Transverse colon (tissue), 3 donors: ENCODE results near the gene JMJD4.

Experiments used
- CTCF ChIP-seq, 5 experiments: fragments of 200-600 bp in 3 of 5; fragments of 450-650 bp in 2 of 5; sonication (generic) in 3 of 5; IDR thresholded peaks; 1 replicate in 2 of 5; 2 replicates in 3 of 5; pipeline ENCODE4 v1.5.1; 2016 to 2017; ENCODE audit warnings: antibody characterized with exemption in 5 of 5, inconsistent platforms in 3 of 5, mild to moderate bottlenecking in 2 of 5, moderate library complexity in 1 of 5
- EP300 ChIP-seq: sonication (generic); formaldehyde crosslinking; IDR thresholded peaks from one replicate; pipeline ENCODE4 v1.6.1; 2017; ENCODE audit warnings: antibody characterized with exemption, low read depth
- POLR2A ChIP-seq: fragments of 450-650 bp; IDR thresholded peaks from one replicate; pipeline ENCODE4 v1.6.1; 2016; ENCODE audit warnings: antibody characterized with exemption, mild to moderate bottlenecking, moderate library complexity

- TF ChIP-seq CTCF (IDR thresholded peaks at IDR 0.05) (no peak), EP300 (no peak), POLR2A (no peak)
Measured at GRCh38 chr1:227774821-227775661, 39.9 kb upstream of the JMJD4 start.
